H1 (cell line): ENCODE results near the gene PROSER1. TPM values are rescaled to one million over a fixed set of nuclear protein-coding genes. Genes with fewer than 3 reads are reported as not detected.

Experiments
- polyA plus RNA-seq, 7 experiments: library from polyadenylated mRNA; depleted of rRNA in 3 of 7; stranded (reverse) in 5 of 7; unstranded in 2 of 7; fragments of >200 nt in 5 of 7; fragments of 200-250 nt in 2 of 7; gene quantifications; 1 replicate in 5 of 7; 2 replicates in 1 of 7; 4 replicates in 1 of 7; pipeline versions ENCODE4 v1.2.1 to v1.2.3, GENCODE V29; 2011 to 2013; ENCODE audit warnings: missing spikeins in 2 of 7, mixed read lengths in 2 of 7
- total RNA-seq: library from RNA; stranded (reverse); fragmentation: NEBNext Ultra II Directional; extraction: Animal tissue kit (Norgen Biotek cat#: 25700); gene quantifications from 2 replicates; pipeline ENCODE4 v1.2.1, GENCODE V29; 2021
- TF ChIP-seq, protein P1 (sequence below): fragments of 300-600 bp; sonication (generic); IDR thresholded peaks from 2 replicates; pipeline ENCODE4 v1.7.1; 2012; ENCODE audit warnings: low read length, moderate library complexity, mild to moderate bottlenecking, inconsistent platforms; ENCODE audit not compliant: insufficient replicate concordance

PROSER1 gene
- total and polyA plus RNA-seq, 2 of the 8 experiments (the other 6 are each of a cell fraction or from before 2014, with no cell fraction given), result 99.2 to 116 TPM

DNA sequence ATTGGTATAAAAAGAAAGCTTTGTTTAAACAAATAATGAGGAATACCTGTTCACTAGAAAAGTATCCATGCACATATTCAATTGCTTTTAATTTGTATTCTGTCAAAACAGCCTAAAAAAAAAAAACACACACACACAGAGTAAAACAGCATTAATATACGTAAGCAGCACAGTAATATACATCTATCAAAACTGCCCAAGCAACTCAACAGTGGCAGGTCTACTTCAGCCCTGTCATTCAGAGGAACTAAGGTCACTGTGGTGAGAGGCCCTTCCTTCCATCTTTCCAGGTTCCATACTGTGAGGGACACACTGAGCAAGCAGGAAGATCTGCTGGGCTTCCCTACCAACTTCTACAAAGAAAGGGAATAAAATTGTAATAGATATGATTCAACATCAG, 3.8 kb downstream of the PROSER1 start (continued):
- TF ChIP-seq, protein P1, sequence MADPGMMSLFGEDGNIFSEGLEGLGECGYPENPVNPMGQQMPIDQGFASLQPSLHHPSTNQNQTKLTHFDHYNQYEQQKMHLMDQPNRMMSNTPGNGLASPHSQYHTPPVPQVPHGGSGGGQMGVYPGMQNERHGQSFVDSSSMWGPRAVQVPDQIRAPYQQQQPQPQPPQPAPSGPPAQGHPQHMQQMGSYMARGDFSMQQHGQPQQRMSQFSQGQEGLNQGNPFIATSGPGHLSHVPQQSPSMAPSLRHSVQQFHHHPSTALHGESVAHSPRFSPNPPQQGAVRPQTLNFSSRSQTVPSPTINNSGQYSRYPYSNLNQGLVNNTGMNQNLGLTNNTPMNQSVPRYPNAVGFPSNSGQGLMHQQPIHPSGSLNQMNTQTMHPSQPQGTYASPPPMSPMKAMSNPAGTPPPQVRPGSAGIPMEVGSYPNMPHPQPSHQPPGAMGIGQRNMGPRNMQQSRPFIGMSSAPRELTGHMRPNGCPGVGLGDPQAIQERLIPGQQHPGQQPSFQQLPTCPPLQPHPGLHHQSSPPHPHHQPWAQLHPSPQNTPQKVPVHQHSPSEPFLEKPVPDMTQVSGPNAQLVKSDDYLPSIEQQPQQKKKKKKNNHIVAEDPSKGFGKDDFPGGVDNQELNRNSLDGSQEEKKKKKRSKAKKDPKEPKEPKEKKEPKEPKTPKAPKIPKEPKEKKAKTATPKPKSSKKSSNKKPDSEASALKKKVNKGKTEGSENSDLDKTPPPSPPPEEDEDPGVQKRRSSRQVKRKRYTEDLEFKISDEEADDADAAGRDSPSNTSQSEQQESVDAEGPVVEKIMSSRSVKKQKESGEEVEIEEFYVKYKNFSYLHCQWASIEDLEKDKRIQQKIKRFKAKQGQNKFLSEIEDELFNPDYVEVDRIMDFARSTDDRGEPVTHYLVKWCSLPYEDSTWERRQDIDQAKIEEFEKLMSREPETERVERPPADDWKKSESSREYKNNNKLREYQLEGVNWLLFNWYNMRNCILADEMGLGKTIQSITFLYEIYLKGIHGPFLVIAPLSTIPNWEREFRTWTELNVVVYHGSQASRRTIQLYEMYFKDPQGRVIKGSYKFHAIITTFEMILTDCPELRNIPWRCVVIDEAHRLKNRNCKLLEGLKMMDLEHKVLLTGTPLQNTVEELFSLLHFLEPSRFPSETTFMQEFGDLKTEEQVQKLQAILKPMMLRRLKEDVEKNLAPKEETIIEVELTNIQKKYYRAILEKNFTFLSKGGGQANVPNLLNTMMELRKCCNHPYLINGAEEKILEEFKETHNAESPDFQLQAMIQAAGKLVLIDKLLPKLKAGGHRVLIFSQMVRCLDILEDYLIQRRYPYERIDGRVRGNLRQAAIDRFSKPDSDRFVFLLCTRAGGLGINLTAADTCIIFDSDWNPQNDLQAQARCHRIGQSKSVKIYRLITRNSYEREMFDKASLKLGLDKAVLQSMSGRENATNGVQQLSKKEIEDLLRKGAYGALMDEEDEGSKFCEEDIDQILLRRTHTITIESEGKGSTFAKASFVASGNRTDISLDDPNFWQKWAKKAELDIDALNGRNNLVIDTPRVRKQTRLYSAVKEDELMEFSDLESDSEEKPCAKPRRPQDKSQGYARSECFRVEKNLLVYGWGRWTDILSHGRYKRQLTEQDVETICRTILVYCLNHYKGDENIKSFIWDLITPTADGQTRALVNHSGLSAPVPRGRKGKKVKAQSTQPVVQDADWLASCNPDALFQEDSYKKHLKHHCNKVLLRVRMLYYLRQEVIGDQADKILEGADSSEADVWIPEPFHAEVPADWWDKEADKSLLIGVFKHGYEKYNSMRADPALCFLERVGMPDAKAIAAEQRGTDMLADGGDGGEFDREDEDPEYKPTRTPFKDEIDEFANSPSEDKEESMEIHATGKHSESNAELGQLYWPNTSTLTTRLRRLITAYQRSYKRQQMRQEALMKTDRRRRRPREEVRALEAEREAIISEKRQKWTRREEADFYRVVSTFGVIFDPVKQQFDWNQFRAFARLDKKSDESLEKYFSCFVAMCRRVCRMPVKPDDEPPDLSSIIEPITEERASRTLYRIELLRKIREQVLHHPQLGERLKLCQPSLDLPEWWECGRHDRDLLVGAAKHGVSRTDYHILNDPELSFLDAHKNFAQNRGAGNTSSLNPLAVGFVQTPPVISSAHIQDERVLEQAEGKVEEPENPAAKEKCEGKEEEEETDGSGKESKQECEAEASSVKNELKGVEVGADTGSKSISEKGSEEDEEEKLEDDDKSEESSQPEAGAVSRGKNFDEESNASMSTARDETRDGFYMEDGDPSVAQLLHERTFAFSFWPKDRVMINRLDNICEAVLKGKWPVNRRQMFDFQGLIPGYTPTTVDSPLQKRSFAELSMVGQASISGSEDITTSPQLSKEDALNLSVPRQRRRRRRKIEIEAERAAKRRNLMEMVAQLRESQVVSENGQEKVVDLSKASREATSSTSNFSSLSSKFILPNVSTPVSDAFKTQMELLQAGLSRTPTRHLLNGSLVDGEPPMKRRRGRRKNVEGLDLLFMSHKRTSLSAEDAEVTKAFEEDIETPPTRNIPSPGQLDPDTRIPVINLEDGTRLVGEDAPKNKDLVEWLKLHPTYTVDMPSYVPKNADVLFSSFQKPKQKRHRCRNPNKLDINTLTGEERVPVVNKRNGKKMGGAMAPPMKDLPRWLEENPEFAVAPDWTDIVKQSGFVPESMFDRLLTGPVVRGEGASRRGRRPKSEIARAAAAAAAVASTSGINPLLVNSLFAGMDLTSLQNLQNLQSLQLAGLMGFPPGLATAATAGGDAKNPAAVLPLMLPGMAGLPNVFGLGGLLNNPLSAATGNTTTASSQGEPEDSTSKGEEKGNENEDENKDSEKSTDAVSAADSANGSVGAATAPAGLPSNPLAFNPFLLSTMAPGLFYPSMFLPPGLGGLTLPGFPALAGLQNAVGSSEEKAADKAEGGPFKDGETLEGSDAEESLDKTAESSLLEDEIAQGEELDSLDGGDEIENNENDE, result no peak
- TF ChIP-seq, all 59 proteins: peak for 0
